HepG2 (cell line): Measurements from ENCODE around the gene GRM4. TPM values are rescaled to one million over a fixed set of nuclear protein-coding genes. Genes with fewer than 3 reads are reported as not detected.
A peak's percentile ranks its signal among the peaks of the same experiment; 100 is the strongest.

Source experiments
- KDM4B ChIP-seq: sonication (generic); formaldehyde crosslinking; IDR thresholded peaks from 2 replicates; pipeline ENCODE4 v1.4.0; 2020; ENCODE audit warnings: missing genetic modification reagents
- KMT2A ChIP-seq: sonication (generic); formaldehyde crosslinking; IDR thresholded peaks from 2 replicates; pipeline ENCODE4 v1.4.0; 2020; ENCODE audit warnings: missing genetic modification reagents
- NFKB2 ChIP-seq: sonication (generic); formaldehyde crosslinking; IDR thresholded peaks from 2 replicates; pipeline ENCODE4 v1.4.0; 2020; ENCODE audit warnings: missing genetic modification reagents, borderline replicate concordance
- SP1 ChIP-seq, 2 experiments: fragments of 450-650 bp in 1 of 2; sonication (generic) in 1 of 2; formaldehyde crosslinking in 1 of 2; IDR thresholded peaks; 2 replicates each; pipeline versions ENCODE4 v1.4.0 to v1.6.1; 2016 to 2020; ENCODE audit warnings: missing genetic modification reagents in 1 of 2
- STAT5B ChIP-seq: sonication (generic); formaldehyde crosslinking; IDR thresholded peaks from 2 replicates; pipeline ENCODE4 v1.4.0; 2020; ENCODE audit warnings: missing genetic modification reagents
- TCF7 ChIP-seq: sonication (generic); IDR thresholded peaks from 2 replicates; pipeline ENCODE4 v1.6.1; 2016; ENCODE audit warnings: antibody characterized with exemption, low read depth
- ZFP62 ChIP-seq: sonication (generic); formaldehyde crosslinking; IDR thresholded peaks from 2 replicates; pipeline ENCODE4 v1.4.0; 2020; ENCODE audit warnings: missing genetic modification reagents
- ZFP90 ChIP-seq: sonication (generic); formaldehyde crosslinking; IDR thresholded peaks from 2 replicates; pipeline ENCODE4 v1.8.0; 2022; ENCODE audit warnings: missing genetic modification reagents, mild to moderate bottlenecking, inconsistent platforms, borderline replicate concordance
- ZNF713 ChIP-seq: sonication (generic); formaldehyde crosslinking; IDR thresholded peaks from 2 replicates; pipeline ENCODE4 v1.4.0; 2020; ENCODE audit warnings: mild to moderate bottlenecking, missing genetic modification reagents
- ZNF777 ChIP-seq: sonication (generic); formaldehyde crosslinking; IDR thresholded peaks from 2 replicates; pipeline ENCODE4 v1.4.0; 2020; ENCODE audit warnings: missing genetic modification reagents
- polyA plus RNA-seq, 8 experiments: library from polyadenylated mRNA; depleted of rRNA in 3 of 8; stranded (reverse) in 7 of 8; unstranded in 1 of 8; fragments of >200 nt; fragmentation: Illumina TruSeq in 4 of 8; extraction: Trizol in 4 of 8; gene quantifications; 2 replicates each; pipeline versions ENCODE4 v1.2.1 to v1.2.3, GENCODE V29; 2011 to 2016; ENCODE audit warnings: low read depth in 4 of 8, missing spikeins in 1 of 8, mixed read lengths in 1 of 8; ENCODE audit not compliant: insufficient read depth in 1 of 8
- total RNA-seq, 5 experiments: library from RNA; depleted of rRNA; stranded (reverse); fragments of >200 nt; fragmentation: Illumina TruSeq; extraction: Trizol; gene quantifications; 2 replicates each; pipeline ENCODE4 v1.2.3, GENCODE V29; 2016; ENCODE audit warnings: low read depth in 1 of 5
- TF ChIP-seq, protein P1 (sequence below): sonication (generic); formaldehyde crosslinking; IDR thresholded peaks from 2 replicates; pipeline ENCODE4 v1.4.0; 2020; ENCODE audit warnings: missing genetic modification reagents
- TF ChIP-seq, protein P2 (sequence below): IDR thresholded peaks from 2 replicates; pipeline ENCODE4 v1.4.0; 2020; ENCODE audit warnings: mild to moderate bottlenecking, missing genetic modification reagents
- TF ChIP-seq, protein P3 (sequence below): sonication (generic); formaldehyde crosslinking; IDR thresholded peaks from 2 replicates; pipeline ENCODE4 v1.5.0; 2020; ENCODE audit warnings: missing genetic modification reagents
- TF ChIP-seq, protein P4 (sequence below): sonication (generic); formaldehyde crosslinking; IDR thresholded peaks from 2 replicates; pipeline ENCODE4 v1.4.0; 2020; ENCODE audit warnings: mild to moderate bottlenecking, low read depth, missing genetic modification reagents
- TF ChIP-seq, protein P5 (sequence below): IDR thresholded peaks from 2 replicates; pipeline ENCODE4 v1.6.1; 2012; ENCODE audit warnings: inconsistent platforms
- TF ChIP-seq, protein P6 (sequence below): IDR thresholded peaks from 2 replicates; pipeline ENCODE4 v1.6.1; 2018; ENCODE audit warnings: missing genetic modification reagents, mild to moderate bottlenecking, missing compliant biosample characterization

GRM4 gene
- total and polyA plus RNA-seq, 2 of the 13 experiments (the other 11 are each of a cell fraction or from before 2014, with no cell fraction given), result not detected

DNA sequence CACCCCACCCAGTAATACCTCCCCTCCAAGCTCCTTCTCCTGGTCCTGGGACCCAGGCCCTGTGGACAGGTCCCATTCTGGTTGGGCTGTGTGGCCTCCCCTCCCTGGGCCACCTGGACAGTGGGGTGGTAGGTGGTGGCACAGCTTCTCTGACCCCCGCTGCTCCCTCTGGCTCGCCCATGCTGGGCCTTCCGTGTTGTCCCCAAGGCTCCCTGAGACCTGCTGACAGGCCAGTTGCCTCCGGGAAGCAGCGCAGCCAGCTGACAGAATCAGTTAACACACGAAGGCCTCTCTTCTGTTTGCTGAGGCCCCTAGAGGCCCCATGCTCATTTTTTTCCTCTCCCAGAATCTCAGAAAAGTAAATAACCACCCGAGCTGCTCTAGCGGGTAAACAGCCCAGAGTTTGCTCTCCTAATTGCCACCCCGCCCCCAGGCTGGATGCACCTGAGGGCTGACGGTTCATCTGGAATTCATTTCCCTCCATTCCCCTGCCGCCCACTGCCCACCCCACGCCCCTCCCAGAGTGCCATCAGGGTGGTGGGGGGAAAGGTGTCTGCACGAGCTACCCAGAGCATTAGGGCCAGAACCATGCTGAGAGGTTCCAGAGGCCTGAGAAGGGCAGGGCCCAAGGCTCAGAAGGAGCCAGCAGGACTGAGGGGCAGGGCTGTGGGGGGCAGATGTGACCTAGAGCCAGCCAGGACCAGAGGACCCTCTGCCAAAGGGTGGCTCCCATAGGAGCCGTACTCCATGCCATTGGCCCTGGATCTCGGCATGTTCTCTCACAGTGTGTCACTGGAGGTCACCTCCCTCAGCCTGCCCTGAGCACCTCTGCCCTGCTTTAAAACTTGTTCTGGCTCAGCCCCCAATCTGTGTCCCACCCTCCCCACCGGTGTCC is 157.5 kb downstream of the GRM4 start (continued):
- TF ChIP-seq, protein P1, sequence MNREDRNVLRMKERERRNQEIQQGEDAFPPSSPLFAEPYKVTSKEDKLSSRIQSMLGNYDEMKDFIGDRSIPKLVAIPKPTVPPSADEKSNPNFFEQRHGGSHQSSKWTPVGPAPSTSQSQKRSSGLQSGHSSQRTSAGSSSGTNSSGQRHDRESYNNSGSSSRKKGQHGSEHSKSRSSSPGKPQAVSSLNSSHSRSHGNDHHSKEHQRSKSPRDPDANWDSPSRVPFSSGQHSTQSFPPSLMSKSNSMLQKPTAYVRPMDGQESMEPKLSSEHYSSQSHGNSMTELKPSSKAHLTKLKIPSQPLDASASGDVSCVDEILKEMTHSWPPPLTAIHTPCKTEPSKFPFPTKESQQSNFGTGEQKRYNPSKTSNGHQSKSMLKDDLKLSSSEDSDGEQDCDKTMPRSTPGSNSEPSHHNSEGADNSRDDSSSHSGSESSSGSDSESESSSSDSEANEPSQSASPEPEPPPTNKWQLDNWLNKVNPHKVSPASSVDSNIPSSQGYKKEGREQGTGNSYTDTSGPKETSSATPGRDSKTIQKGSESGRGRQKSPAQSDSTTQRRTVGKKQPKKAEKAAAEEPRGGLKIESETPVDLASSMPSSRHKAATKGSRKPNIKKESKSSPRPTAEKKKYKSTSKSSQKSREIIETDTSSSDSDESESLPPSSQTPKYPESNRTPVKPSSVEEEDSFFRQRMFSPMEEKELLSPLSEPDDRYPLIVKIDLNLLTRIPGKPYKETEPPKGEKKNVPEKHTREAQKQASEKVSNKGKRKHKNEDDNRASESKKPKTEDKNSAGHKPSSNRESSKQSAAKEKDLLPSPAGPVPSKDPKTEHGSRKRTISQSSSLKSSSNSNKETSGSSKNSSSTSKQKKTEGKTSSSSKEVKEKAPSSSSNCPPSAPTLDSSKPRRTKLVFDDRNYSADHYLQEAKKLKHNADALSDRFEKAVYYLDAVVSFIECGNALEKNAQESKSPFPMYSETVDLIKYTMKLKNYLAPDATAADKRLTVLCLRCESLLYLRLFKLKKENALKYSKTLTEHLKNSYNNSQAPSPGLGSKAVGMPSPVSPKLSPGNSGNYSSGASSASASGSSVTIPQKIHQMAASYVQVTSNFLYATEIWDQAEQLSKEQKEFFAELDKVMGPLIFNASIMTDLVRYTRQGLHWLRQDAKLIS (CRISPR knock-in tag), result 0 out of 2 replicates have a peak, but pooled peaks have one; percentile 75
- peak; percentile 97 for TF ChIP-seq KDM4B (CRISPR knock-in tag)
- peak; percentile 66; the same call in 1 of the 2 replicates for TF ChIP-seq ZFP90 (CRISPR knock-in tag)
- TF ChIP-seq, protein P2, sequence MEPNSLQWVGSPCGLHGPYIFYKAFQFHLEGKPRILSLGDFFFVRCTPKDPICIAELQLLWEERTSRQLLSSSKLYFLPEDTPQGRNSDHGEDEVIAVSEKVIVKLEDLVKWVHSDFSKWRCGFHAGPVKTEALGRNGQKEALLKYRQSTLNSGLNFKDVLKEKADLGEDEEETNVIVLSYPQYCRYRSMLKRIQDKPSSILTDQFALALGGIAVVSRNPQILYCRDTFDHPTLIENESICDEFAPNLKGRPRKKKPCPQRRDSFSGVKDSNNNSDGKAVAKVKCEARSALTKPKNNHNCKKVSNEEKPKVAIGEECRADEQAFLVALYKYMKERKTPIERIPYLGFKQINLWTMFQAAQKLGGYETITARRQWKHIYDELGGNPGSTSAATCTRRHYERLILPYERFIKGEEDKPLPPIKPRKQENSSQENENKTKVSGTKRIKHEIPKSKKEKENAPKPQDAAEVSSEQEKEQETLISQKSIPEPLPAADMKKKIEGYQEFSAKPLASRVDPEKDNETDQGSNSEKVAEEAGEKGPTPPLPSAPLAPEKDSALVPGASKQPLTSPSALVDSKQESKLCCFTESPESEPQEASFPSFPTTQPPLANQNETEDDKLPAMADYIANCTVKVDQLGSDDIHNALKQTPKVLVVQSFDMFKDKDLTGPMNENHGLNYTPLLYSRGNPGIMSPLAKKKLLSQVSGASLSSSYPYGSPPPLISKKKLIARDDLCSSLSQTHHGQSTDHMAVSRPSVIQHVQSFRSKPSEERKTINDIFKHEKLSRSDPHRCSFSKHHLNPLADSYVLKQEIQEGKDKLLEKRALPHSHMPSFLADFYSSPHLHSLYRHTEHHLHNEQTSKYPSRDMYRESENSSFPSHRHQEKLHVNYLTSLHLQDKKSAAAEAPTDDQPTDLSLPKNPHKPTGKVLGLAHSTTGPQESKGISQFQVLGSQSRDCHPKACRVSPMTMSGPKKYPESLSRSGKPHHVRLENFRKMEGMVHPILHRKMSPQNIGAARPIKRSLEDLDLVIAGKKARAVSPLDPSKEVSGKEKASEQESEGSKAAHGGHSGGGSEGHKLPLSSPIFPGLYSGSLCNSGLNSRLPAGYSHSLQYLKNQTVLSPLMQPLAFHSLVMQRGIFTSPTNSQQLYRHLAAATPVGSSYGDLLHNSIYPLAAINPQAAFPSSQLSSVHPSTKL, result peak; percentile 97
- TF ChIP-seq ZNF777, result 0 out of 2 replicates have a peak, but pooled peaks have one; percentile 47
- TF ChIP-seq ZFP62 (CRISPR knock-in tag), result no peak
- peak; percentile 79 for TF ChIP-seq TCF7
- no peak for TF ChIP-seq NFKB2 (CRISPR knock-in tag)
- peak; percentile 79 for TF ChIP-seq KMT2A (CRISPR knock-in tag)
- TF ChIP-seq, protein P3, sequence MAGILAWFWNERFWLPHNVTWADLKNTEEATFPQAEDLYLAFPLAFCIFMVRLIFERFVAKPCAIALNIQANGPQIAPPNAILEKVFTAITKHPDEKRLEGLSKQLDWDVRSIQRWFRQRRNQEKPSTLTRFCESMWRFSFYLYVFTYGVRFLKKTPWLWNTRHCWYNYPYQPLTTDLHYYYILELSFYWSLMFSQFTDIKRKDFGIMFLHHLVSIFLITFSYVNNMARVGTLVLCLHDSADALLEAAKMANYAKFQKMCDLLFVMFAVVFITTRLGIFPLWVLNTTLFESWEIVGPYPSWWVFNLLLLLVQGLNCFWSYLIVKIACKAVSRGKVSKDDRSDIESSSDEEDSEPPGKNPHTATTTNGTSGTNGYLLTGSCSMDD, result no peak
- TF ChIP-seq, protein P4, sequence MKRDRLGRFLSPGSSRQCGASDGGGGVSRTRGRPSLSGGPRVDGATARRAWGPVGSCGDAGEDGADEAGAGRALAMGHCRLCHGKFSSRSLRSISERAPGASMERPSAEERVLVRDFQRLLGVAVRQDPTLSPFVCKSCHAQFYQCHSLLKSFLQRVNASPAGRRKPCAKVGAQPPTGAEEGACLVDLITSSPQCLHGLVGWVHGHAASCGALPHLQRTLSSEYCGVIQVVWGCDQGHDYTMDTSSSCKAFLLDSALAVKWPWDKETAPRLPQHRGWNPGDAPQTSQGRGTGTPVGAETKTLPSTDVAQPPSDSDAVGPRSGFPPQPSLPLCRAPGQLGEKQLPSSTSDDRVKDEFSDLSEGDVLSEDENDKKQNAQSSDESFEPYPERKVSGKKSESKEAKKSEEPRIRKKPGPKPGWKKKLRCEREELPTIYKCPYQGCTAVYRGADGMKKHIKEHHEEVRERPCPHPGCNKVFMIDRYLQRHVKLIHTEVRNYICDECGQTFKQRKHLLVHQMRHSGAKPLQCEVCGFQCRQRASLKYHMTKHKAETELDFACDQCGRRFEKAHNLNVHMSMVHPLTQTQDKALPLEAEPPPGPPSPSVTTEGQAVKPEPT (CRISPR knock-in tag), result no peak; the same call in 1 of the 2 replicates
- no peak for TF ChIP-seq SP1 (IDR thresholded peaks at IDR 0.05)
- peak; percentile 20; the same call in 1 of the 2 replicates for TF ChIP-seq SP1 (CRISPR knock-in tag; IDR thresholded peaks at IDR 0.05)
- TF ChIP-seq, protein P5, sequence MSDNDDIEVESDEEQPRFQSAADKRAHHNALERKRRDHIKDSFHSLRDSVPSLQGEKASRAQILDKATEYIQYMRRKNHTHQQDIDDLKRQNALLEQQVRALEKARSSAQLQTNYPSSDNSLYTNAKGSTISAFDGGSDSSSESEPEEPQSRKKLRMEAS, result peak; percentile 65; the same call in 1 of the 2 replicates
- TF ChIP-seq, protein P6, sequence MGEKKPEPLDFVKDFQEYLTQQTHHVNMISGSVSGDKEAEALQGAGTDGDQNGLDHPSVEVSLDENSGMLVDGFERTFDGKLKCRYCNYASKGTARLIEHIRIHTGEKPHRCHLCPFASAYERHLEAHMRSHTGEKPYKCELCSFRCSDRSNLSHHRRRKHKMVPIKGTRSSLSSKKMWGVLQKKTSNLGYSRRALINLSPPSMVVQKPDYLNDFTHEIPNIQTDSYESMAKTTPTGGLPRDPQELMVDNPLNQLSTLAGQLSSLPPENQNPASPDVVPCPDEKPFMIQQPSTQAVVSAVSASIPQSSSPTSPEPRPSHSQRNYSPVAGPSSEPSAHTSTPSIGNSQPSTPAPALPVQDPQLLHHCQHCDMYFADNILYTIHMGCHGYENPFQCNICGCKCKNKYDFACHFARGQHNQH (CRISPR knock-in tag), result peak; percentile 97
- no peak for TF ChIP-seq STAT5B (CRISPR knock-in tag)
- no peak for TF ChIP-seq ZNF713 (CRISPR knock-in tag)
